ENCODE measurements around the gene ANKZF1.
"Not testable (repeated sequence)": the region's sequence is repeated elsewhere in the genome, so short reads cannot be mapped to it uniquely, and the experiment has no call there.

ANKZF1 gene

DNA sequence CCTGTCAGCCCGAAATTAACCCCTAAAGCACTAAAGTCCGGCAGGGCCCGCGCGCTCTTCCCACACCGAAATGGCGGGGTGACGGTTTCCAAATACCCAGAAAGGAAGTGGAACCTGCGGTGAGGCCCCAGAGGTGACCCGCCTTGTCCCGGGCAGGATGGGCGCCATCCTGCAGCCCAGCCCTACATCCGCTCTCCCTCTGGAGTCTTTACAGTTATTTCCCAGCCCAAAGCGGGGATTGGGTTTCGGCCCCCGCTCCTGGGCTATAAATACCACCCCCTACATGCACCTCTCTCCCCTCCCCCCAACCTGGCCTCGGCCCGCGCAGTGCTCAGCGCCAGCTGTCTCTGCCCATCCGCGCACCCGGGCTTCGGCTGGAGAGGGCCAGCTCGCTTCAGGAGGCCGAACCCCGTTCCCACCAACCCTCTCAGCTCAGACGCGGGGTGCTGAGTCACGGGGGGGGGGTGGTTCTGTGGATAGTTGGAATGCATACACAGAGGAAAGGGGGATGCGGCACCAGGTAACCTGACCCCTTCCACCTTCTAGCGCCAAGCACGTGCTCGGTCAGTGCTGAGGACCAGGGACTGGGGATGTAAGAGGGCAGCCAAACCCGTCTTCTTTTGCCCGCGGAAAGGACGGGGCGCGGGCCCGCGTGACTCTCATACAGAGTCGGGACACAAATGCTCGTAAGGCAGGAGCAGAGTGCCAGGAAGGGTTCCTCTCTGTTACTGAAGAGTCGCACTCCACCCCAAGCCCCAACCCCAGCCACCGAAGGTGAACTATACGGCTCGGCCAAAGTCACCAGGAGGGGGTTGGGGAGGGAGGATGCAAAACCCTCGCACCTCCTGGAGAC, 23.5 kb downstream of the ANKZF1 start, which contains the start of gene TUBA4B:
Gene TUBA4B (plus strand): TSS at position 344 of the 853 bp plus-strand sequence. CDS start 165 bp downstream, at position 509.
- in situ Hi-C loops (cut with HindIII; ENCODE audit: low sequenced_read_pairs): no loop called here

GRCh38 chr2:219253753-219254589, 24.4 kb downstream of the ANKZF1 start, which contains the start of gene TUBA4A:
Gene TUBA4A, minus strand, starts transcription at chr2:219253918. Its CDS starts 60 bp downstream, at chr2:219253858.
- in situ Hi-C loops (cut with HindIII; ENCODE audit: low sequenced_read_pairs): no loop called here

DNA sequence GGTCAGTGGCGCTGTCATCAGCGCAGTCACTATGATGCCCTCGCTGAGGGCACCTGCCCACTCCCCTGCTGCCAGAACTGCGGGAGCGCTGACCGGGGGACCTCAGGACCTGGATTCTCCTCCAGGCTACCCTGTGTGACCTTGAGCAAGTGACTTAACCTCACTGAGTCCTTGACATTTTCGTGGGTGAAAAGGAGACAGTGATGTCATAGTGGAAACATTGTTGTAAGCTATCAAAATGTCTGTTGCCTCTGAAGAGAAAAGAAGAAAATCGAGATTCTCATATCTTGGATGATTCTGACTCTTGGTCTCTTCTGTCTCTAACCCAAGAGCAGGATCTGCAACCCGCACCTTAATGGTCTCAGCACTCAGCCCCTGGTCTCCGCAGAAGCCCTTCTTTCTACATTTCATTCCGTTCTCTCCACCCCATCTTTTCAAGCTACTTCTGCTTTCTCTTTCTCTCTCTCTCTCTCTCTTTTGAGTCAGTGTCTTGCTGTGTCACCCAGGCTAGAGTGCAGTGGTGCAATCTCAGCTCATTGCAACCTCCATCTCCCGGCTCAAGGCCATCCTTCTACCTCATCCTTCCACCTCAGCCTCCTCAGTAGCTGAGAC, 25.1 kb downstream of the ANKZF1 start:
- in situ Hi-C loops (cut with HindIII; ENCODE audit: low sequenced_read_pairs): no loop called here

GRCh38 chr2:219258942-219259341, 29.3 kb downstream of the ANKZF1 start:
- in situ Hi-C loops (cut with HindIII; ENCODE audit: low sequenced_read_pairs): not testable (repeated sequence)

GRCh38 chr2:219261024-219261855, 31.6 kb downstream of the ANKZF1 start:
- in situ Hi-C loops (cut with HindIII; ENCODE audit: low sequenced_read_pairs): loop anchor here (10.0 kb wide), 1 partner anchor 216 kb away; the partner anchor contains the start of gene CFAP65

DNA sequence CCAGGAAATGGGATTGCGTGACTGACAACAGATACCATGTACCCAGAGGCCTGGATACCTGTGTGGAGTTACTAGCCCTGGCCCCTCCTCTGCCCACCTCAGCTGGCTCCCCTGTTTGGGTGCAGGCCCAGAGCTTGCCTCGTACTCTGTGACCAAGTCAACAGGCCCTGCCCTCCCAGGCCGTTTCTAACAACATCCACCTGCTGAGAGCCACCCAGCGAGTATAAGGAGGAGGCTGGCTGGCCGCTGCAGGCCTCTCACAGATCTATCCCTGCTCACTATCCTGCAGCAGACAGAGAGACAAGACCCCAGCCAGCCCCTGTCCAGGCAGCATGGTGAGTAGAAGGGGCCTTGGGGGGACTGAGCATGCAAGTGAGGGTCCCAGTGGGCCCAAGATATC, 36.6 kb downstream of the ANKZF1 start:
- in situ Hi-C loops (cut with HindIII; ENCODE audit: low sequenced_read_pairs): loop anchor here (10.0 kb wide), 1 partner anchor 221 kb away; the partner anchor contains the start of gene CFAP65

- in situ Hi-C loops (cut with HindIII; ENCODE audit: low sequenced_read_pairs): loop anchor here (10.0 kb wide), 1 partner anchor 222 kb away; the partner anchor contains the start of gene CFAP65
Measured at GRCh38 chr2:219266886-219267285, 37.3 kb downstream of the ANKZF1 start.

GRCh38 chr2:219268294-219268693, 38.7 kb downstream of the ANKZF1 start:
- in situ Hi-C loops (cut with HindIII; ENCODE audit: low sequenced_read_pairs): loop anchor here (10.0 kb wide), 1 partner anchor 223 kb away; the partner anchor contains the start of gene CFAP65

- in situ Hi-C loops (cut with HindIII; ENCODE audit: low sequenced_read_pairs): loop anchor here (10.0 kb wide), 1 partner anchor 225 kb away; the partner anchor contains the start of gene CFAP65
Measured at GRCh38 chr2:219269362-219270054, 39.9 kb downstream of the ANKZF1 start.

DNA sequence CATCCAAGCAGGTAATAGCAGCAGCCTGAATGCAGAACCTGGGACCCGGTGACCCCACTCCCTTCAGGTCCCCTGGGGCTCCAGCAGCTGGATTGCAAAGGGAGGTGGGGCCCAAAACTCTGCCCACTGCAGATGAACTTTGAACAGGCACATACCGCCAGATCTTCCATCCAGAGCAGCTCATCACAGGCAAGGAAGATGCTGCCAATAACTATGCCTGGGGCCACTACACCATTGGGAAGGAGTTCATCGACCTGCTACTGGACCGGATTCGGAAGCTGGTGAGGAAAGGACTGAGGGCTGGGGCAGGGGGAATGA, 40.4 kb downstream of the ANKZF1 start:
- in situ Hi-C loops (cut with HindIII; ENCODE audit: low sequenced_read_pairs): no loop called here

GRCh38 chr2:219271021-219271420, 41.4 kb downstream of the ANKZF1 start:
- in situ Hi-C loops (cut with HindIII; ENCODE audit: low sequenced_read_pairs): no loop called here

DNA sequence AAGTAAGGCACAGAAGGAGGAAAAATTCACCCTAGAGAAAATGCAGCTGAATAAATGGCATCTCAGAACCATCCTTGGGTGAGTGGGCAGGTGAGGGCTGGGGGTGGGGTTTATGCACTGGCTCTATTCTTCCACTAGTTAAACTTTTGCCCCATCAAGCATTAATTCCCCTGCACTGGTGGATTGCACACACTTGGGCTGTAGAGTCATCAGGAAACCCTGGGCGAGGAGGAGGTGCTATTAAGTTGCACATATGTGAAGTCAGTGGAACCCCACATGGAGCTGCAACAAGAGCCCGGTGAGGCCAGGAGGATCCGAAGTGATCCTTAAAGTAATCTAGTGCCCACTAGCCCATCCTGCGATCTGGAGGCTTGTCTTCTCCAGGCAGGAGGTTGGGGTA, 42.8 kb downstream of the ANKZF1 start:
- in situ Hi-C loops (cut with HindIII; ENCODE audit: low sequenced_read_pairs): no loop called here

DNA sequence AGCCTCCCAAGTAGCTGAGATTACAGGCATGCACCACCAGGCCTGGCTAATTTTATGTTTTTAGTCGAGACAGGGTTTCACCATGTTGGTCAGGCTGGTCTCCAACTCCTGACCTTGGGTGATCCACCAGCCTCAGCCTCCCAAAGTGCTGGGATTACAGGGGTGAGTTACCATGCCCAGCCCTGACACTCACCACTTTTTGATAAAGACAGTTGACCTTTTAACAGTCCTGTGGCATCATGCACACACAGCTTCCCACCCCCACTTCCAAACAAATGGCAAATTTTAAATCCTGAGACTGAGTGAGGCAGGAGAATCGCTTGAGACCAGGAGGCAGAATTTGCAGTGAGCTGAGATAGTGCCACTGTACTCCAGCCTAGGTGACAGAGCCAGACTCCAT, 43.4 kb downstream of the ANKZF1 start:
- in situ Hi-C loops (cut with HindIII; ENCODE audit: low sequenced_read_pairs): no loop called here

GRCh38 chr2:219273937-219274336, 44.3 kb downstream of the ANKZF1 start:
- in situ Hi-C loops (cut with HindIII; ENCODE audit: low sequenced_read_pairs): no loop called here

DNA sequence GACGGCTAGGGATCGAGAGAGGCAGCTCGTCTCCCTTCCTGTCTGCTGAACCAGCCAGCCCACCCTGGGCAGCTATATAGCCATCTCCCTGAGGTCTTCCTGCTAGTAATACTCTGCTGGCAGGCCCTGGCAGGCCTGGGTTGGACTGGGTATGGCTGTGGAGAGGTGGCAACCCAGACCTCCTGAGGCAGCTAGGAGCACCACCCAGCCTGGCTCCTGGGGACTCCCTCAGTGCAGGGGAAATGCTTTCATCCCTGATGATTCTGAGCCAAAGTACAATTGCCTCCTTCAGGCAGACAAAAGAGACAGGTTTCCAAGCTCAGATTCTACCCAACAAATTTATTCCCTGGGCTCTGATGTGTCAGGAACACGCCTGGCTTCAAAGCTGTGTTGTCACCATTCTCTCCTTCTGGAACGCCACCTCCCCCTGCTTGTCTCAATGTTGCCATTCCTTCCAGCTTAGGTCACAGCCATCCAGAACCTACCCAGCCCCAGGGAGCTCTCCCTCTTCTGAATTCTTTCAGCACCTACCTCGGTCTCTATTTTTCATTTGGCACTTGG, 44.8 kb downstream of the ANKZF1 start:
- in situ Hi-C loops (cut with HindIII; ENCODE audit: low sequenced_read_pairs): no loop called here

DNA sequence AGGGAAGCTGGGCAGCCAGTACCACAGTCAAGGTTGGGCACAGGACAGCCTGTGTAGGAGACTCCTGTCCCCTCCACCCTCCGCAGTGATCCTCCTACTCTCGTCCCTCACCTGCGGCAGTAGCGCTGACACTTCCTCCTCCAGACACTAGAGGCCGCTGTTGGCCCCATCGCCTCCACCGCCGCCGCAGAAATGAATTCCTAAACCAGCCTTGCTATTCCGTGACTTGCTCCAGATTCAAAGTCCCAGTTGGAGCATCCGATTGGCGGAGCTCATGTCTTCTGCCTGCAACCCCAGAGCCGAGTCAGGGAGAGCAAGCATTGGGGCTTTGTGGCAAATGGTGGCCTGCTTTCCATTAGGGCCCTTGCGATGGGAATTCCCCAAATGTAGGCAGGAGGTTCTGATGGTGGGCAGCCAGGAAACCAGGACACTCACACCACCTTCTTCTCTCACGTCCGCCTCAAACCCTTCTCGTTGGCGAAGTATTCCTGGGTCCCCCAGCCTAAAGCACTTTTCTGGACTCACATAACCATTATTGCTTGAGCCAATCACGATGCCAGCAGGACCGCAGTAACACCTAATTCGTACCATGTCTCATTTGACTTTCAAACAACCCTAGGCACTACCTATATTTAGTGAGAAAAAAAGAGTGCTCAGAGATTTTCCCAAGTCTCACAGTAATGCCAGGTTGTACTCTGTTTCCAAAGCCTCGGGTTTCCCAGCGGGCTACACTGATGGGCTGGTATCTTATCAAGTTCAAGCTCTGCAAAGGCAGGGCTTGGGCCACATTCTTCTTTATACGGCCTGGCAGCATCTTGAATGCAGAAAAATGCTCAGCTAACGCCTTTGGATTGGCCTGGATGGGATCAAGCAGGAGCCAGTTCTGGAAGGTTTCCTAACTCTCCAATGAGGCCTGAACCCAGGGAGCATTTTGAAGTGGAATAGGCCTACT, 48.4 kb downstream of the ANKZF1 start:
- in situ Hi-C loops (cut with HindIII; ENCODE audit: low sequenced_read_pairs): no loop called here

- in situ Hi-C loops (cut with HindIII; ENCODE audit: low sequenced_read_pairs): no loop called here
Measured at GRCh38 chr2:219278655-219279150, 49.1 kb downstream of the ANKZF1 start.
